Measurements from ENCODE around the gene RAB5IF. TPM values are rescaled to one million over a fixed set of nuclear protein-coding genes. Genes with fewer than 3 reads are reported as not detected.
A peak's percentile ranks its signal among the peaks of the same experiment; 100 is the strongest.
"Not testable (repeated sequence)": the region's sequence is repeated elsewhere in the genome, so short reads cannot be mapped to it uniquely, and the experiment has no call there.

Gene RAB5IF
- total and polyA plus RNA-seq, 9 donors = 29.6 to 61.0 (median 40.9) TPM

GRCh38 chr20:36606158-36607066, 833 bp downstream of the RAB5IF start:
- no peaks in the 10 kb centered on the region for H3K9me3 ChIP-seq
- H3K27me3 ChIP-seq = no peaks in the 10 kb centered on the region
- no peaks in the 10 kb centered on the region for H3K36me3 ChIP-seq
- WGBS, 3 donors = 2 to 3% (median 2%) methylated on average over 31 of the region's 31 CpGs
- TF ChIP-seq, protein P1, sequence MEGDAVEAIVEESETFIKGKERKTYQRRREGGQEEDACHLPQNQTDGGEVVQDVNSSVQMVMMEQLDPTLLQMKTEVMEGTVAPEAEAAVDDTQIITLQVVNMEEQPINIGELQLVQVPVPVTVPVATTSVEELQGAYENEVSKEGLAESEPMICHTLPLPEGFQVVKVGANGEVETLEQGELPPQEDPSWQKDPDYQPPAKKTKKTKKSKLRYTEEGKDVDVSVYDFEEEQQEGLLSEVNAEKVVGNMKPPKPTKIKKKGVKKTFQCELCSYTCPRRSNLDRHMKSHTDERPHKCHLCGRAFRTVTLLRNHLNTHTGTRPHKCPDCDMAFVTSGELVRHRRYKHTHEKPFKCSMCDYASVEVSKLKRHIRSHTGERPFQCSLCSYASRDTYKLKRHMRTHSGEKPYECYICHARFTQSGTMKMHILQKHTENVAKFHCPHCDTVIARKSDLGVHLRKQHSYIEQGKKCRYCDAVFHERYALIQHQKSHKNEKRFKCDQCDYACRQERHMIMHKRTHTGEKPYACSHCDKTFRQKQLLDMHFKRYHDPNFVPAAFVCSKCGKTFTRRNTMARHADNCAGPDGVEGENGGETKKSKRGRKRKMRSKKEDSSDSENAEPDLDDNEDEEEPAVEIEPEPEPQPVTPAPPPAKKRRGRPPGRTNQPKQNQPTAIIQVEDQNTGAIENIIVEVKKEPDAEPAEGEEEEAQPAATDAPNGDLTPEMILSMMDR (IDR thresholded peaks at IDR 0.05) = no peak
- H3K4me3 ChIP-seq = peak overlapping the region; percentile 88
- no peak for DNase-seq
- H3K4me1 ChIP-seq (ENCODE audit: insufficient read depth) = peaks cover 8% of the 10 kb centered on the region
- intact Hi-C loops (cut with DNase I) = loop anchor here in 2 of 4 donors (5.0 to 10.0 kb wide), 2 partner anchors 49 to 402 kb away; no protein-coding TSS in a partner anchor
- peak overlapping the region; percentile 50 to 52 for H3K27ac ChIP-seq

DNA sequence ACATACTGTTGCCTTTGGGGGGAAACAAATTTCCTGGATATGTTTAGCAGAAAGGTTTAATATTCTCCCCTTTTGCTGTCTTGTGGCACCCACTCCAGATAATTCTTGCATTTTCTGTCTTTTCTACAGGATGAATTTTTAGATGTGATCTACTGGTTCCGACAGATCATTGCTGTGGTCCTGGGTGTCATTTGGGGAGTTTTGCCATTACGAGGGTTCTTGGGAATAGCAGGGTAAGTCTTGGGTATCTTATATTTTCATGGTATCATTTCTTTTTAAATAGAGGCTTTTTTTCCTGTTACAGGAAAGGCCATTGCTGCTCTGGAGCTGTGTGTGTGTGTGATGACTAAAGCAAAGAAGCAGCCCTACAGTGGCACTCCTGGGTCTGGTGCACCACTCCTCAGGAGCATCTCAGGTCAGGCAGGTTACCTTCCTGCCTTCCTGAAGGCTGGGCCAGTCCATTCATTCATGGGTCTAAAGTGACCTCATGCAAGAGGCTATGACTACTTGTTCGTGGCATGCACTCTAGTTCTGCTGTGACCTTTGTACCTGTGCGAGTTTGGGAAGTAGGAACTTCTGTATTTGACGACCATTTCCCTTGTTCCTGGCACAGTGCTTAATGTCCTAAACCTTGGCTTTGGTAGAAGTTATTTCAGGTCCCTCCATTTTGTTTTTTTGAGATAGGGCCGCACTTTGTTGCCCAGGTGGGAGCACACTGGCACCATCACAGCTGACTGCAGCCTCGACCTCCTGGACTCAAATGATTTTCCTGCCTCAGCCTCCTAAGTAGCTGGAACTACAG, 2.2 kb downstream of the RAB5IF start:
- no peak for TF ChIP-seq EP300 (IDR thresholded peaks at IDR 0.05)
- TF ChIP-seq, protein P1 (IDR thresholded peaks at IDR 0.05) = no peak
- TF ChIP-seq POLR2A (IDR thresholded peaks at IDR 0.05) = no peak
- Histone ChIP-seq H3K9me3 (no peaks in the 10 kb centered on the region), H3K27ac (no peak overlapping the region), H3K36me3 (no peaks in the 10 kb centered on the region), H3K27me3 (no peaks in the 10 kb centered on the region), H3K4me1 (ENCODE audit: insufficient read depth) (peaks cover 8% of the 10 kb centered on the region), H3K4me3 (no peak overlapping the region)
- 78 to 81% (median 78%) methylated on average over 7 of the region's 7 CpGs for WGBS, 3 donors
- intact Hi-C loops (cut with DNase I) = loop anchor here in 2 of 4 donors (5.0 to 10.0 kb wide), 2 partner anchors 50 to 403 kb away; no protein-coding TSS in a partner anchor
- no peak for DNase-seq

GRCh38 chr20:36608388-36608728, 2.8 kb downstream of the RAB5IF start:
- H3K27me3 ChIP-seq; DNase-seq; H3K4me1 ChIP-seq (ENCODE audit: insufficient read depth); H3K27ac ChIP-seq; H3K36me3 ChIP-seq; H3K9me3 ChIP-seq; H3K4me3 ChIP-seq: not testable (repeated sequence)
- WGBS, 3 donors = 84 to 91% (median 89%) methylated on average over 6 of the region's 6 CpGs
- intact Hi-C loops (cut with DNase I) = loop anchor here in 2 of 4 donors (5.0 to 10.0 kb wide), 2 partner anchors 51 to 404 kb away; no protein-coding TSS in a partner anchor

- H3K27ac ChIP-seq = no peak overlapping the region
- WGBS, 3 donors = 59 to 82% (median 65%) methylated on average over 5 of the region's 5 CpGs
These were observed 6.0 kb downstream of the RAB5IF start for GRCh38 chr20:36611625-36612024.

More at GRCh38 chr20:36611625-36612024, 6.0 kb downstream of the RAB5IF start:
- no peaks in the 10 kb centered on the region for H3K27me3 ChIP-seq
- TF ChIP-seq EP300 (IDR thresholded peaks at IDR 0.05) (no peak), POLR2A (IDR thresholded peaks at IDR 0.05) (no peak)
- TF ChIP-seq, protein P1 (IDR thresholded peaks at IDR 0.05) = no peak
- DNase-seq = no peak
- no peaks in the 10 kb centered on the region for H3K9me3 ChIP-seq
- H3K4me1 ChIP-seq (ENCODE audit: insufficient read depth) = peaks cover 3% of the 10 kb centered on the region
- H3K4me3 ChIP-seq = no peak overlapping the region
- H3K36me3 ChIP-seq = no peaks in the 10 kb centered on the region
- intact Hi-C loops (cut with DNase I) = loop anchor here in 2 of 4 donors (5.0 to 10.0 kb wide), 4 partner anchors 131 to 273 kb away; a partner anchor contains a TSS
